ENCODE results near the gene ACBD3.

GRCh38 chr1:226204198-226204597 is 17.7 kb upstream of the ACBD3 start:
- TF ChIP-seq TAF1 (IDR thresholded peaks at IDR 0.05; ENCODE audit: borderline replicate concordance, low read depth, low read length), result no peak
- TF ChIP-seq POLR2A (IDR thresholded peaks at IDR 0.05; ENCODE audit: low read depth, low read length), result no peak
- no peak for TF ChIP-seq POLR2AphosphoS5 (IDR thresholded peaks at IDR 0.05; ENCODE audit: low read depth, low read length)
